Ecto neural progenitor cell (in vitro differentiated cells): Measurements from ENCODE around the gene NME3.
"Not testable (repeated sequence)": the region's sequence is repeated elsewhere in the genome, so short reads cannot be mapped to it uniquely, and the experiment has no call there.

Experiments
- DNase-seq: peaks from one replicate; pipeline ENCODE4 v3.0.0-alpha.2; 2018; ENCODE audit warnings: low spot score

The NME3 gene

GRCh38 chr16:1771188-1771863 lies at the start of gene NME3:
NME3 (minus strand) TSS chr16:1771543; CDS start chr16:1771534, 9 bp downstream.
- DNase-seq, result peak; percentile 81

GRCh38 chr16:1820946-1821290 lies 49.6 kb upstream of the NME3 start:
- DNase-seq, result no peak

DNA sequence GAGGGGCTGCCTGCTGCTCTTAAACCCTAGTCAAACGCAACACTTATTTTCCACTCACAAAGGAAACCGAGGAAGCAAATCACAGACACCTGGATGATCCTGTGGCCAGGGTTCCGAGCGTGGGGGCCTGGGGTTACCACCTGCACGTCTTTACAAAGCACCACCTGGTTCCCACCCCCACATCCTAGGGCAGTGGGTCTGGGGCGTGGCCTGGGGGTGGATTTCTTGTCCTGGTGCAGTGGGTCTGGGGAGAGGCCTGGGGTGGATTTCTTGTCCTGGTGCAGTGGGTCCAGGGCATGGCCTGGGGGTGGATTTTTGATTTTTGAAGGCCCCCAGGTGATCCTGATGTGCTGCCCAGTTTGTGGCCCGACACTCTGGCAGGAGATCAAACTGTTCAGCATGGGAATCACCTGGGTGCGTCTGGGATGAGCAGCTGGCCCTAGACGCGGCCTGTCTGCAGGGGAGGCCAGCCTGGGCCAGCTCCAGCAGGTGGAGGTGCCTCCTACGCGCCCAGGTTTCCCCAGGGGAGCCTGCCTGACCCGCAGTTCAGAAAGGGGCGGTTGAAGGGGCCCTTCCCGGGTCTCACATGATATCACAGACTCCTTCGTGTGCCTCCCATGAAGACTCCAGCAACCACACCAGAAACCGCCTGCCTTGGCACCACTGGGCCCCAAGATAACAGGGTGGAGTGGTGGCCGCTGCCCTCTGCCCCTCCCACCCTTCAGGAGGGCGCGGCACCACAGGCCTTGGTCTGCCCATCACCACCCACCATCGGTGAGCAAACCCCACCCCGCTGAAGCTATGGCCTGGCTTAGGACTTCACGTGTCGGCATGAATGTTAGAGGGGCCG lies 49.0 kb upstream of the NME3 start:
- no peak for DNase-seq

DNA sequence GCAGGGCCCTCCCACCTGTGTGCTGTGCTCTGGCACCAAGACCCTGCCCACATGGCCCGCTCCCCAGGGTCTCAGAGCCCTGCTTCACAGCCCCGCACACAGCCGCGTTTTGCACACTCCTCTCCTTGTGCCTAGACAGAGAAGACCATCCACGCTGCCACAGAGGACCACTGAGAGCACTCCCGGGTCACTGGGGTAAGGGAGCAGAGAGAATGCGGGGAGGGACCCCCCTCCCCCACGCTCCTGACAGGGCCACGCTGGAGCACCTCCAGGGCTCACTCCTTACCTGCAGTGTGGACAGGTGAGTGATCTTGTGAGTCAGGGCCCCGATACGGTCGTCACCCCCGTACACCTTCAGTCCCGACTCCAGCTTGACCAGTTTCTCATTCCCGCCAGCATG lies 48.3 kb upstream of the NME3 start:
- DNase-seq, result no peak

DNA sequence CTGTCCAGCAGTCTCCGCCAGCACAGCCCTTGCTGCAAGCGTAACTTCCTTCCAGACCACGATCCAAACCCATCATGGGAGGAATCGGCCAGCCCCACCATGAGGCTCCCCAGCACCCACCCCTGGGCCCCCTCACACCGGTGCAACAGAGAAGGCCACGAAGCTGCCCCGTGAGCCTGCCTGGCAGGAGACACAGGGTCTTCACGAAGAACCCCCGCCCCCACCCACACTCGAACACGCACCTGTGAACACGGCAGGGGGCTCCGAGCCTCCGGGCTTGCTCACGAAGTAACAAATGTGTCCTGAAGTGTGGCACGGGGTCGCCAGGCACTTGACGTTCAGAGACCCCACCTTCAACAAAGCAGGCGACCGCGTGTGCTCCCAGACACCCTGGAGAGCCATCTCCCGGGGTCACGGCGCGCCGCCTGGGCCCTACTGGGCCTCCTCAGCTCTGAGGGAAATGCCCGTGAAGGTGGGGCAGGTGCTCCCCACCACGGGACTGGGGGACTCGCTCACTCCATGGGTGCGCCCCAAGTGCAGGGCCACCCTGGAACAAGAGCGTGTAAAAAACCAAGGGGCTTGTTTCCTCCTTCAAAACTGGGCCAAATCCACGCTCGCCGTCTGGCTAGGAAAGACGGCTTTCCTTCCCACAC lies 47.7 kb upstream of the NME3 start:
- no peak for DNase-seq

- DNase-seq, result no peak
Measured at GRCh38 chr16:1818204-1818872, 47.0 kb upstream of the NME3 start.

GRCh38 chr16:1817716-1818115 lies 46.4 kb upstream of the NME3 start:
- no peak for DNase-seq

- no peak for DNase-seq
Measured at GRCh38 chr16:1817276-1817589, 45.9 kb upstream of the NME3 start.

DNA sequence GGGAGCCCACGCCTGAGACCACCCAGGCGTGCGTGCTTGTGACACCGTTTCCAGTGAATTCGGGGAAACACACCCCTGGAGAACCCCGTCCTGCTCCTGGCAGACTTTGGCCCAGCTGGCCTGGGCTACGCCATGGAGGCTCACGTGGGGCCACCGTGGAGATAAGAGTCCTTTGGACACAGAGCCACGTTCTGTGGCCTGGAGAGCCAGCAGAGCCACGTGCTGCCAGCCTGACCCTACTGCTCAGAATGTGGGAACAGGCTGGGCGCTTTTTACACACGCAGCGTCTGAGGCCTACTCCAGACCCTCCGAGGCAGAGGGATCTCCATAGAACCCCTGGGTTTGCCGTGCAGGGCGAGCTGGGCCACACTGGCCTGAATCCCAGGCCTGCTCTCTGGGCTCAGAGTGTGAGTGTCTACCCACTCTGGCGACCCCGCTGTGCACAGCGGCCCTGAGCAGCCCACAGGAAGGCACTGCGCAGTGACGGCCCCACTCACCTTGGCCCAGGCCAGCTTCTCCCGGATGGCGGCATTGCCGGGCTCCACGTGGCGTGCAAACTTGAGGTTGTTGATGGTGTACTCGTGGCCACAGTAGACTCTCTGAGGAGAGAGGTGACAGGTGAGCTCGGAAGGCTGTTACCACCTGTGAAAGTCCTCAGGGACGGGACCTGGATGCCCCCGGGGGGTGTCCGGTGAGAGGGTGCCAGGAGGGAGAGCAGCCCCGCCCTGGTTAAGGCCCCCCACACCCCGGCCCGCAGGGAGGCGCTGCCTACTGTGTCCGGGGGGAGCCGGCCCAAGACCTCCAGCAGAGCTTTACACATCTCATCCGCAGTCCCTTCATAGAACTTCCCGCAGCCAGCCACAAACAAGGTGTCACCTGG lies 45.3 kb upstream of the NME3 start:
- DNase-seq, result no peak

DNA sequence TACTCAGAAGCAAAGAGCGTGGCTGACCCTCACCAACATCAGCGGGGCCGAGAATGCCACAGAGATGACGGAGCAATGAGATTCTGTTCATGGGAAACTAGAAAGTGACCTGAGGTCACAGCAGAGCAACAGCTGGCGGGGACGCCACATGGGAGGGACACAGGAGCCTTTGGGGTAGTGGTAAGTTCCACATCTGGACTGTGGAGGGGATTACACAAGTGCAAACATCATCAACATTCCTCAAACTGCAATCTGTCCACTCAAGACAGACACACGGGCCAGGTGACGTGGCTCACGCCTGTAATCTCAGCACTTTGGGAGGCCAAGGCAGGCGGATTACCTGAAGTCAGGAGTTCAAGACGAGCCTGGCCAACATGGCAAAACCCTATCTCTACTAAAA lies 44.1 kb upstream of the NME3 start:
- no peak for DNase-seq

DNA sequence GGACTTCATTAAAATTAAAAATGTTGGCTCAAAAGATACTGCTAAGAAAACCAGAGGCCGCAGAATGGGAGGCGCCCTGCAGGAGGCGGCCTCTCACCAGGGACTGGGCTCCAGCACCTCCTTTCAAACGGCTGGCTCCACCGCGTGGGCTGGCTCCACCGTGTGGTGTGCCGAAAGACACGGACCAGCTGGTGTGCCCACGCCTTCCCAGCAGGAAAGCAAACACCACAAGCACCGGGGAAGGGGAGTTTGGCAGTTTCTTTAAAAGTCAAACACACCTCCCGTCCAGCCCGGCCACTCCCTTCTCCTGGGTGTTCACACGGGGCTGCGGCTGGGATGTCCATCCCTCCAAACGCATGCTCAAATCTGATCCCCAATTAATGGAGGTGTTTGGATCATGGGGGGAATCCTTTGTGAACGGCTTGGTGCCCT lies 41.4 kb upstream of the NME3 start:
- peak; percentile 66 for DNase-seq

GRCh38 chr16:1810536-1810935 lies 39.2 kb upstream of the NME3 start:
- DNase-seq, result no peak

DNA sequence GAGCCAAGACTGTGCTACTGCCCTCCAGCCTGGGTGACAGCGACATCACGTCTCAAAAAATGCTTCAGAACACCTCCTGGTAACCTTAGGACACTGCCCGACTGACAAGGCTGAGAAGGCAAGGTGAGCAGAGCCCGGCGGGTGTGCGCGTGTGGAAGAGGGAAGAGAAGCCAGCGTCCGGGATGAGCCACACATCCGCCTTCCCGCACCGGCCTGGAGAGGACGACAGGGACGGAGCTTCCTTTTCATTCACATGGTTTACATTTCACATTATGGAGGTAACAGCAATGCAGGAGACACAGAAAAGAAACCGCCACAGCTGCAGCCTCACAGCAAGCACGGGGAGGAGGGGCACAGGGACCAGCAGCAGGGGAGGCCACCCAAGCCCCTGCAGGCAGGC lies 38.8 kb upstream of the NME3 start:
- no peak for DNase-seq

DNA sequence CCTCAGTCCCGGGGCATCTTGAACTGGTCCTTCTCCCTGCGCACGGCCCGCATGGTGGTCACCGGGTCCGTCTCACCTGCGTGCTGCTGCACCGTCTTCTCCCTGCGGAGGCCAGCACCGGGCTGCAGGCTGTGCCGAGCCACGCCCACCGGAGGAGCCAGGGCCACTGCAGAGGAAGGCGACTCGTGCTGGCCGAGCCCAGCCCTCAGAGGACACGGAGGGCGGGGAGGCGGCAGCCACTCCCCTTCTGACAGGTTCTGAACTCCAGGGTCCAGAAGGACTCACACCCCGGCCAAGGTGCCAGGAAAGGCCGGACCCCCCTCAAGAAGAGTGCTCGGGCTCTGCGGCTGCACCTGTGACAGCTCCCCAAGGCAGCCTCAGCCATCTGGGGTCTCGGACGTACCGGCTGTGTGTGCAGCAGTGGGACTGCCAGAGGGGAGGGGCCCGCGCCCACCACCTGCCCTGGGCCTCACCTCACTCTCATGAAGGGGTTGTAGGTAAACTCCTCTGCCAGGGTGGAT lies 38.0 kb upstream of the NME3 start:
- DNase-seq, result peak; percentile 61

DNA sequence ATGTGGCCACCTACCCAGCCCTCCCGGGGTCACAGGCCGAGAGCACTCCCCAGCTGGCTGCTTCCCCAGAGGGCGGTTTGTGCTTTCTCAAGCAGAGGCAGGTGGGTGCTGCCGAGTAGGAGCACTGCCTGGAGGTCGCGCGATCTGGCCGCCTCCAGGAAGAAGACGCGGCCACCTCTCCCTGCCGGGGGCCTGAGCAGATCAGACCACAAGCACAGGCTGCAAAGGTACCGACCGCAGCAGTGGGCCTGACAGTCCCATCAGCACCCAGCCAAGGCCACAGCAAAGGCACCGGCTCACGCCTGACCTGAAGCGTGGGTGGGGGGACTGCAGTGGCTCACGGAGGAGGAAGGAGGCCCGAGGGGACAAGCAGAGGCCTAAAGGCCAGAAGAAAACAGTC lies 37.3 kb upstream of the NME3 start:
- DNase-seq, result peak; percentile 35

DNA sequence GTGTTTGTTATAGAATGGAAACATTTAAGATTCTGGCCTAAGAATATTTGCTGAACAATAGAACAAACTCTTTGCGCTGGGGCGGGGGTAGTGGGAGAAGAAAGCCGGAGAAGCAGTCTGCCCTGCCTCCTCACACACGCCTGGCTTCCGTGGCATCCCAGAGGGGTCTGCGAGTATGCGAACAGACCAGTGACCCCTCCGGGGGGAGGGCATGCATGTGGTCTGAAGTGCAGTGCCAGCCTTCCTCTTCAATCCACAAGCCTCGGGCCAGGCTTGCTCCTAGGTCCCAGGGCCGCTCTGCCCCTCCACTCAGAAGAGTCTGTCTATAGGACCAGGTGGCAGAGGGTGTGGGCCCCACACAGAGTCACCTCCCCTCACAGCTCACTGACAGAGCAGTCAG lies 36.3 kb upstream of the NME3 start:
- DNase-seq, result no peak

DNA sequence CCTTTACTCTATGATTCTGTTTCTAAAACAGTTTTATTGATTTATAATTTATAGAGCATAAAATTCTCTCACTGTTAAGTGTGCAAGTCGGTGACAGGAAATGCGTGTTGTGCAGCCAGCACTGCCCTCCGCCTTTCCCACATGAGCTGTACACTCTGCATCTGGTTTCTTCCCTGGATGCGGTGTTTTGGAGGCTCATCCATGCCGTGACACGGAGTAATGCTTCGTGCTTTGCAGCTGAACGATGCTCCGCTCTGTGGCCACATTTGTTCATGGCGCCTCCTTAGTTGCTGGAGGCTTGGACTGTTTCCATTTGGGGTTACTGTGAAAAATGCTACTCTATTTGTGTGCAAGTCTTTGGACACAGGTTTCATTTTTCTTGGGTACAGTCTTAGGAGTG lies 29.4 kb upstream of the NME3 start:
- no peak for DNase-seq

- not testable (repeated sequence) for DNase-seq
Measured at GRCh38 chr16:1799263-1799662, 27.9 kb upstream of the NME3 start.

DNA sequence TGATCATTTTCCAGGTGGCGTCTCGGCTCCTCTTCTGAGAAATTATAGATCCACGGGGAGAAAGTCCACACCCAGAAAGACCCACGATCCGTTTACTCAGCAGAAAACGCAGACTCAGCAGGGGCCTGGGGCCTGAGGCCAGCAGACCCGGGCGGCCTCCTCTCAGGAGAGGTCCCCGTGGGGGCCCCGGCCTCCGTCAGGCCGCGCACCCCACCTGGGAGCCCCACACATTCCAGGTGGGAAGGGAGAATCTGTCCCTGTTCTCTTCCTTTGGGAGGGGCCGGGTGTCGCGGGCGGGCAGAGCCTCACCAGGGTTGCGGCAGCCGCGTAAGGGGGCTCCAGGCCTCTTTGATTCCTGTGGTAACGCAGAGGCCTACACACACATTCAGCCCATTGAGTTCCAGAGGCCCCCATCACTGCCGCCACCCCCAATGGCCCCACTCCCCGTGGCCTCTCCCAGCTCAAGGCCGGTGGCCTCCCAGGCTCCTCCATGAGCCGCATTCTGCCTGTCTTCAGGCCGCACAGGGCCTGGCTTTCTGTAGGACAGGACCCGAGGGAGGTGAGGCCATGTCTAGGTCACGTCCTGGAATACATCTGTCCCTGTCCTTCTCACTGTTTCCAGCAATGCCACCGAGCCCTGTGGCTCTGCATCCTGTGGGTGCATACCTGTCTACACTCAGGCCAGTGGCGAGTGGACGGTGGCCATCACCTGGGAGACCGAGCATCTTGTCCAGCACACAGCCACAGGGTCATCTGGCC lies 23.7 kb upstream of the NME3 start:
- peak; percentile 32 for DNase-seq

GRCh38 chr16:1794221-1794871 lies 23.0 kb upstream of the NME3 start:
- DNase-seq, result peak; percentile 48
